GM04504 (cell line): ENCODE results near the gene FBXO3.

Experiments
- DNase-seq: peaks from one replicate; pipeline ENCODE4 v3.0.0-alpha.2; 2012; ENCODE audit warnings: low read depth

FBXO3 gene

DNA sequence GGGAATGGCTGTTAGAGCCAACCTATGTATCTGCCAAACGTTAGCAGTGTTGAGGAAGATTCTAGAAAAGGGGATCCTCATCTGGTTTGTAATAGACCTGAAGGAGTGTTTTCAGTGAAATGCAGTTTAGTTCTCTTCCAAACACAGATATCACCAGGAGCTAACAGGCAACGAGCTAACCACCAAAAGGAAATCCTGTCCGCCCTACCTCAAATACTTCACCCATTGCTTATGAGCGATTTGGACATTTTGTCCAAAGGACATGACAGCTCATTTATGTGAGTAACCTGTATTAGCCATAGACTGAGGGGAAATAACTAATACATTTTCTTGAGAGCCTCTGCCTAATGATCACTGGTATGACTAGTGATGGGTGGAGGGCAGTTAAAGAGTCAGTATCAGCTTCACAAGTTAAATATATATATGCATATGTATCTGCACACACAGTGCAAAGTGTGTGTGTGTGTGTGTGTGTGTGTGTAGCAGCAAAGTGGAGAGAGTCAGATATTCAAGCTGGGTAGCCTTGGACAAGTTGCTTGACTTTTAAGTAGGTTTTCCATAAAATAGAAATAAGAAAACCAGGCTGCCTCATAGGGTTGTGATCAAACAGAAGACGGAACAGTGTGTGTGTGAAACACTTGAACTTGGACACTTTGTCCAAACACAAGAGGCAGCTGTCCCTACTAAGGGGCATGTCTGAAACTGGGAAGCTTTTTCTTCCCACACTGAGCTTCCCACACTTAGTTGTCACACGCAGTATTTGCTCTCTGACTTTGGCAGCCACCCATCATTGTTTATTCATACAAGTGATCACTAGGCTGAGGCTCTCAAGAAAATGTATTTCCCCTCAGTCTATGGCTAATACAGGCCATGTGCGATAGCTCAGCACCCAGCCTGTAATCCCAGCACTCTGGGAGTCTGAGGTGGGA lies 72.8 kb downstream of the FBXO3 start:
- DNase-seq = peak; percentile 62

DNA sequence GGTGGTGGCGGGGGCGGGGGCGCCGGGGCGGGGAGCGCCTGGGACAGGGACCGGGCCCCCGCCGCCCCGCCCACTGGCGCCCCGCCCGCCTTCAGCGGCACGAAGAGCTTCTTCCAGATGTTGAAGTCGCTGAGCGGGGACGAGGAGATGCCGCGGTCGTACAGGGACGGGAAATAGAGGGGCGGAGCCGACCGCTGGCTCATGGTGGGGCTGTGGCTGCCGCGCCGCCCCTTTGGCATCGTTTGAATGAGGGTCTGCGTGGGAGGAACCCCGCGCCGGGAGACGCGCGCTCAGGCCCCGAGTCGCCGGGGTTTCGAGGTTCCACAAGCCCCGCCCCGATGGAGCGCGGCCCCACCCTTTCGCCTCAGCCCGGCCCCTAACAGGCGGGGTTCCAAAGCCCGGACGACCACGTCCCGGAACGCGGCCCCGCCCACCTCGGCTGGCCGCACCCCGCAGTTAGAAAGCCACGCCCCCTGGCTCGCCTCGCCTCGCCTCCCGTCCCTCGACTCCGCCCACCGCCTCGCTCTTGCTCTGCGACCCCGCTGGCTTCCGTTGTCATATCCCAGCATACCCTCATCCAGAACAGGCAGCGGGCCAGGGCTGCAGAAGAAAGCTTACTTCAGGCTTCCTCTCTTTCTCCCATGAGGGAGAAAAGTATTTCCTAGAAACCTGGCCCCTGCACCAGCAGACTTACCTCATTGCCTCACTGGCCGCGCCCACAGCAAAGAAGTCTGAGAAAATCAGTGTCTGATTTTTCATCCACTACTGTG lies 73.6 kb downstream of the FBXO3 start, which contains the start of gene C11orf91:
Gene C11orf91 (minus strand): TSS at position 325 of the 770 bp plus-strand sequence. CDS start 86 bp downstream, at position 239.
- peak; percentile 91 for DNase-seq

DNA sequence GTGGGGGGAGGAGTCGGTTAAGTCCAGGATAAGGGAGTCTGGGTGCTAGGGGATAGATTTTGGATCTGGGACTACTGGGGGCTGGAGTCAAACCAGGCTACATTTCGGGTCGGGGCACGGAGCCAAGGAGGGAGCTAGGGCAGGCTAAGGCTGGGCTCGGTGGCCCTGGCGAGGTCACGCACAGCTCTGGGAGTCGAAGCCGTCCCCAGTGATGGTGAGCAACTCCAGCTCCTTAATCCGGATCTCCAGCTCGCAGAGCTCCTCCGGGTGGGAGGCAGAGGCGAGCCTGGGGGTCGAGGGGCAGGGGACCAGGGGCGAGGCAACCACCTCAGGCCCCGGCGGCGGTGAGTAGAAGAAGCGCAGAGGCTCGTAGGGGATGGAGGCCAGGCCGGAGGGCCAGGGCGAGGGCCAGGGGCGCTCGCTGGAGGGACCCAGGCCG lies 74.2 kb downstream of the FBXO3 start:
- no peak for DNase-seq

DNA sequence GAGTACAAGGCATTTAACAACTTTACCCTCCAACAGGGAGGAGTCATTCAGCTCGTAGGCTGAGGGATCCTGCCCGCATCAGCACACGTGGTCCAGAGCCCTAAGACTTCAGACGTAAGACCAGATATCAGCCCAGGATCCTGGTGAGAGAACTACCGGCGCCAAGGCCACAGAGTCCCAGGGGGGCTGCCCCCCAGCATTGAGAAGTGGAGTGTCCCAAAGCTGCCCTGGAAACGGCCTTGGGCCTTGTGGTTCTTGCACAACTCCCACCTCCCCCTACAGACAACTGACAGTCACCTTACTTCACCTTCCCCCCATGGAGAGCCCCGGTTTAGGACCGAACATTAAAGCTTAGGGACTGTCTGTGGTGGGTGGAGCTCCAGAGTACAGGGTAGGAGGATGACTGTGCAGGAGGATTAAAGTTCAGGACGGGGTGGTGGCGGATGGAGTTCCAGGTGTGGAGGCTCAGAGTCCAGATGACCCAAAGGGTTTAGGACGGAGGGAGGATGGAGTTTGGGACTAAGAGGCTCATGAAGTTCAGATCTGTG lies 74.7 kb downstream of the FBXO3 start:
- no peak for DNase-seq

DNA sequence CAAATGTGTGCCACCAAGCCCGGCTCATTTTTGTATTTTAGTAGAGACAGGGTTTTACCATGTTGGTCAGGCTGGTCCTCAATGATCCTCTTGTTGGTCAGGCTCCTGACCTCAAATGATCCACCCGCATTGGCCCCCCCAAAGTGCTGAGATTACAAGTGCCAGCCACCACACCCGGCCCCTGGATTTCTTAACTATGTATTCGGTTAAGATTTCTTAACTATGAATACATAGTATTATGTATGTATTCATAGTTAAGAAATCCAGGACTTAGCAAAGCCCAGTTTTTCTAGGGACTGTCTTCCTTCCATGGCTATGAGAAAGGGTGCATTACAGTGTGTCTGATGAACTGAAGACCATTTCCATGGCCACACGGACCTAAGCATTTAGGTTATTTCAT lies 75.4 kb downstream of the FBXO3 start:
- no peak for DNase-seq

DNA sequence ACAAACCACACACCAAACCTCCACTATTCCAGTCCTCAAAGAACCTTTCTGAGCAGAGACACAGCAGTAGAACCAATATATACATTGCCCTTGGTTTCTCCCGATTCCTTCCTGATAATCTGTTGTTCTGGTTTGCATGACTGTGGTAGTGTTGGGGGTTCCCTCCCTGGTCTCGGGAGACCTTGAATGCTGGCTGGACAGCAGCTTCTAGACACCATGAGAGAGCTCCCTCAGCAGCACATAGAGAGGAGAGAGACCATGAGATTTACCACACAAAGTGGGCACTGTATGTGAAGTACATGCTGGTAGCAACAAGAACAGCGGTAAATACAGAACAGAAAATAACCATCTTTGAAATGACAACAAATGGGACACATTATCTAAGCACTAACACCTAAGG lies 76.3 kb downstream of the FBXO3 start:
- no peak for DNase-seq

DNA sequence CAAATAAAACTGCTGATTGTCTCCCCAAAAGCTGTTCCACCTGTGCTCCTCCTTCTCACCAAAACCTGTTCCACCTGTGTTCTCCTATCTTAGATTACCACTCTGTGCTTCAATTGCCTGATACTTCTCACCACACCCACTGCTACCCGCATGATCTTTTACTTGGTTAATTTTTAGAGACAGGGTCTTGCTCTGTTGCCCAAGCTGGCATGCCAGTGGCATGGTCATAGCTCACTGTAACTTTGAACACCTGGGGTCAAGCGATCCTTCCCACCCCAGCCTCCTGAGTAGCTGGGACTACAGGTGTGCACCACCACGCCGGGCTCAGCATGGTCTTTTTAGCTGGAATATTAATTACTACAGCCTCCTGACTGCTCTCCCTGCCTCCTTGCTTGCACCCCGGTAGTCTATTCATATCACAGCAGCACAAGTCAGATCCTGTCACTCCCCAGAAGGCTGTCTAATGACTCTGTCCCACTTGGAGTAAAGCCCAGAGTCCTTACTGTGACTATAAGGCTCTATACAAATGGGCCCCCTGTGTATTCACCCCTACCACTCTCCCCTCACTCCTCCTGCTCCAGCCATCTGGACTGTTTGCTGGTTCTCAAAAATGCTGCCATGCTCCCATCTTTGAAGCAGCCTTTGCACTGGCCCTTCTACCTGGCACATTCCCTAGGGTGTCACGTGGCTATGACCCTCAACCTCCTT lies 77.2 kb downstream of the FBXO3 start:
- no peak for DNase-seq

DNA sequence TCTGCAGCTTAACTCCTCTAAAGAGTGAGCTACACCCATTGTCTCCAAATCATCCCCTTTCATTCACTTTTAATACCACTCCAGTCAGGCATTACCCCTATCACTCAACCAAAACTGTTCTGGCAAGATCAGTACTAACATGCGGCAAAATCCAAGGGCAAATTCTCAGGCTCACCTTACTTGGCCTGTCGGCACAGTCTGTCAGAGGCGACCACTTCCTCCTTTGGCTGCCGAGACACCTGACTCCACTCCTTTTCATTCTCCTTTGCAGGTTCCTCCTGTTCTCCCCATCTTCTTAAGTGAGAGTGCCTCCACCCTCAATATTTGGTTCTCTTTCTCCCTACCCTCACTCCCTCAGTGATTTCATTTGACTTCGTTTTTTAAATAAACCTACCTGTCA lies 77.9 kb downstream of the FBXO3 start:
- no peak for DNase-seq

DNA sequence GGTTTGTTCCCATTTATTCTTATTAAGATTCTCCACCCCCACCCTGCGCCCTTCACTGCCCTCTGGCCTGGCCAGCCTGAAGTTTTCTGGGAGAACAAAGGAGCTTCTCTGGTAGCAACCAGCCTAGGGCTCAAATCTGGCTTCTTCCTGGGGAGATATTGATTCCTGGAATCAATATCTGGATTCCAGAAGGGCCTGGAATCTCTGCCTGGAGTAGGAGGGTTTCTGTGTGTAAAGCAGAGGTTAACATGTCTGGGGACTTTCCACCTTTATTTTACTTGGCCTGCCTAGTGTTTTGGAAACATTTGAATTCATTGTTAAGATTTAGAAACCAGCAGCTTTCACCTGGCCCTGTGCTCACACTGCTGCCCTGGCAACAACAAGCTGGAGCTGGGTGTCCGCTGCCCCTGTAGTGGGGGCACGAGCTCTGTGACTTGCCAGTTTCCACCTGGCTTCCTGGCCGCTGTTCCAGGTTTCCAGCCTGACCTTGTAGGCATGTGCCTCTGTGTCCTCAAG lies 79.2 kb downstream of the FBXO3 start:
- no peak for DNase-seq

DNA sequence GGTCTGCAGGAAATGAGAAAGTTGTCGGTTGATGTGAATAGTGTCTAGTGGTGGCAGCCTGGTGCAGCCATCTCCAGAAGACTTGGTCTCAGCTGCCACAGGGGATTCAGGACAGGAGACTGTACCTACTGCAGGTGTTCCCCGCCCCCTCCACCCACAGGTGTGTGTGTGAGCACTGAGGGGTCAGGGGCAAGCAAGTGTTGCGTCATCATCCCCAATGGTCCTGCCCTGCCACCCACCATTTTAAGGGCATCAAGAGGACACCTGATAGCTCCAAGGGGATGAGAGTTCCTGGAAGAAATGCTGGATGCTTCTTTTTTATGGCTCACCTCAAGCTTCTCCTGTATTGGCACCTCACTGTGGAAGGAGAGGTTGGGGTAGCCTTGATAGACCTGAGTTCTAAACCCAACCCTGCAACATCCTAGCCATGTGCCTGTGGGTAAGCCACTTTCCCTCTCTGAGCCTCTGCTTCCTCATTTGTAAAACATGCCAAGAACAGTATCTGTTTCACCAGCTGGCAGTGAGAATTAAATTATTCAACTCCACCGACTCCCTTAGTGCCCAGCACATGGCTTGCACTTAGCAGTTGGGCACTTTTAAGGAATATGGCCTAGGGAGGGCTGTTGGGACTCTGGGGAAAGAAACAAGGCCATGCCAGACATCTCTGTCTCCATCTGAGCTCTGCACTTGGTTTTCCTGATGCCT lies 79.8 kb downstream of the FBXO3 start:
- no peak for DNase-seq

DNA sequence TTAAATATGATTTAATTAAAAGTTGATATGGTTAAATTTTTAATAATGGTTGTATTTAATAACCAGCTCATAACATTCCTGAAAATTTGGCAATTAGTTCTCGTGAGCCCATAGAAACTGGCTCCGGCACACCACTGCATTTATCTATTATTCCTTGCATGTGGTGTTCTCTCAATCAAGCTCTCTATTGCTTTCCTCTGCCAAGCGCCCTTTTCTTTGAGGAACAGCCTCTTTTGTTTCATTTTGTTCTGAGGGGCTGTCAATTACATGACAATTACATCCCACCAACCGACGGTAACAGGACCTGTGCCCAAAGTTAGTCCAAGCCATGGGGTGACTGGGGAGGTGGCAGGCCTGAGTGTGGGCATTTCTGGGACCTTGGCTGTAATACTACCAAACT lies 81.8 kb downstream of the FBXO3 start:
- DNase-seq = no peak

DNA sequence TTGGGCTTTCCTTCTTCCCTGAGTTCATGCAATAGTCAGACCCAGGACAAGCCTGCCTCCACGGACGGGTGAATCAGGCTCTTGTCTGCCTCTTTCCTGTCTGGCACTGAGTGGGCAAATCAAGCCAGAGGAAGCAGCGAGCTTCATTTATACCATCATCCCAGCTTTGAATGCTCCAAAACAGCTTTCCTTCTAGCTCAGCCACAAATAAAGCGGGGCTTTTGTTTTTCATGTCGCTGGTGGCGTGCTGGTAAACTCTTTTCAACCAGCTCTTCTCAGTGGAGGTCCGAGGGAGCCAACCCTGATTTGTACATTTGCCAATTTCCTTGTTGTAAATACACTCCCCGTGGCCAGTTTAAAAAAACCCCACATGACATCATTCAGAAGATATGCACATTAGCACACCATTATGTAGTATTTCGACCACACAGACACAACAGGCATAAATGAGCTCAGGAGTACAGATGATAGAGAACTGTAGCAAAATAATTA lies 82.3 kb downstream of the FBXO3 start:
- DNase-seq = peak; percentile 90

DNA sequence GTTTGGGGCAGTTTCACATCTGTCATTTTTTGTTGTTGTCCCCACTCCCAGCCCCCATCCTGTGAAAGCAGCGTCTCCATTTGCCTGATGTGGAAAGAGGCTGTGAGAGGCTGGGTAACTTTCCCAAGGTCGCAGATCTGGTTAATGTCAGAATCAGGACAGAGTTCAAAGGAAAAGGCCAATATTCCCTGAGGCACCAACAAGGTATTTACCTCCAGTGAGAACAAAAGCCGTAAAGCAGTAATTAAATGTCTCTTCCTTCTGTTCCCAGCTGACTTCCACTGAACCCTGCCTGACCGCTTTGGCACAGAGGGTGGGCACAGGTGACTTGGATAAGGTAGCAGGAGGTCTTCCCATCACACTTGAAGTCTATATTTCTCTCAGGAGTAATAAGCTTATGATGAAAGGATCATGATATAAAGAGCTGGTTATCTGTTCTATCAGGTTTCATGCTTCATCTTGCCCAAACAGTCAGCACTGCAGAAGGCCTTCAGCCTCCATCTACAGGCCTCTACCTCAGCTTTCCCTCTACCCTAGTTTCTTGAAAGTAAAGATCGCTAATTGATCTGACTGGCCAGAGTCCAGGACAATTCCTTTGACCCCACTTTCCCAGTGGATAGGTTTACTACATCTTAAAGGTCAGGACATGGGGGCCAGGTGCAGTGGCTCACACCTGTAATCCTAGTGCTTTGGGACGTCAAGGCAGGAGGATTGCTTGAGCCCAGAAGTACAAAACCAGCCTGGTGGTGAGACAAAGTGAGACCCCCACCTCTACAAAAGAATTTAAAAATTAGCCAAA lies 83.1 kb downstream of the FBXO3 start:
- DNase-seq = no peak
